ENCODE results near the gene KIF21A.
A peak's percentile ranks its signal among the peaks of the same experiment; 100 is the strongest.

The KIF21A gene

DNA sequence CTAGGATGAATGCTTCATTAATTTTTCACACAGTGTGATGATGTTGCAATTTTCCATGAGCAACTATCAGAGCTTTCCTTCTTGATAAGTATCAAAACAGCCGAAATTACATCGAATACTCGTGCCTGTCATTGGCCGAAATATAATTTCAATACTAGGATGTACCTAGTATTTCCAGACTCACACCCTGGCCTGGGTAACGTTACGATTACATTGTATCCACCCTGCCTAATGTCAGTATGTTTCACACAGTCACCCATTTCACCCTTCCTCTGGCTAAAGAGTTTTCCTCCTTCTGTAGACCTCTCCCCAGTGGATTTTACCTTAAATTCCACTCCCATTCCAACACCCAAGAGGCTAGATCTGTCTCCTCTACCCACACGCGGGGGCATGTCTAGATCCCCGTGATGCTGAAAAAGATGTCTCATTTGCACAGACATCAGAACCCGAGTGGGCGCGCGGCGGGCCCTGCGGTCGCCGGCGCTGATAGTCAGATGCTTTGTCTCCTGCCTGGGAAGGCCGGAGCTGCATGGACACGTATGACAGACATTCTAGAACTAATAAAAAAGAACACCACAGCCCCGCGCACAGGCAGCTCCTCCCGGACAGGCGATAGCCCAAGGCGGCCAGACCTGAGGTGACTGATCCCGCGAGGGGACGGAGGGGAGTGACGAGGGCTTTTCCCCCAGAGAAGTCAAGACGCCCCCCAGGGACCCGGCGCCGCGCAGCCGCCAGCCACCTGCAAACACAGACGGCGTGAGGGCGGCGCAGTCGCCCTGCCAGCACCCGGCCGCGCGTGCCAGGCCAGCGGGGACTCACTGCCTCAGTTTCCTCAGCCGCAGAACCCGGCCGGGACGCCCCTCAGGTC, 723 bp downstream of the KIF21A start:
- H3K36me3 Mint-ChIP-seq (ENCODE audit: low read depth), result peaks cover 4% of the 10 kb centered on the region
- H3K4me3 Mint-ChIP-seq, result peak overlapping the region; percentile 86
- peak; percentile 55 for DNase-seq
- H3K27ac Mint-ChIP-seq, result peak overlapping the region; percentile 84
- ATAC-seq, result peak; percentile 5
- peaks cover 27% of the 10 kb centered on the region for H3K4me1 Mint-ChIP-seq
- peaks cover 10% of the 10 kb centered on the region for H3K27me3 Mint-ChIP-seq
- no peaks in the 10 kb centered on the region for H3K9me3 Mint-ChIP-seq

DNA sequence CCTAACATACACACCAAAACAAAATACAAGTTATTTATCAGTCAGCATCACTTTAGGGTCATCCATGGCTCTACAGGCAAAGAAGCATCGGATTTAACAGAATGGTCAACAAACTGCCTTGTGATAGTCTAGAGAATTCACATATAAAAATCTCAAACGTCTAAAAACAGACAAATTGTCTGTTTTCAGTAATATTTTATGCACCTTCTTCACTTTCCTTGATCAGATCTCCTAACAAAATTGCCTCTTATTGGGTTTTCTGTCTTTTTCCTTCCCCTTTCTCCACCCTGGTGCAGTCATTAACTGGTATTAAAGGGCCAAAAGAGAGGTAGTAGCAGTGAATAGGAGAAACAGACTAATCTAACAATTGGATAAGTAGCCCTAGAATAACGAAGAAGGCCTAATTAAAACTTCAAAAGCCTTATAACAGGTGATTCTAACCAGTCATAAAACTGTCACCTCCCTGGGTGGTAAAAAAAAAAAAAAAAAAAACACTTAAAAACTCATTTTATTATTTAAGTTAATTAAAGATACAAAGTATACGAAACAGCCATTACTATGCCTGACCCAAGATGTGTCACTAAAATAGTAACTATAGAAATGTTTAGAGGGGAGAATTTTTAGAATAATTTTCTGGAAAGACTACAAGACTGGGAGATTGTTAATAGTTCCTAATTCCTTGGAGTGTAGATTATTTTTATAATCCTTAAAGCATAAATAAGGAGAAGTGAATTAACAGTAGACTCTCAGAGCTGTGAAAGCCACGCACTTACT, 1.5 kb downstream of the KIF21A start:
- Mint-ChIP-seq H3K27ac (peak overlapping the region; percentile 84), H3K9me3 (no peaks in the 10 kb centered on the region)
- no peak for DNase-seq

DNA sequence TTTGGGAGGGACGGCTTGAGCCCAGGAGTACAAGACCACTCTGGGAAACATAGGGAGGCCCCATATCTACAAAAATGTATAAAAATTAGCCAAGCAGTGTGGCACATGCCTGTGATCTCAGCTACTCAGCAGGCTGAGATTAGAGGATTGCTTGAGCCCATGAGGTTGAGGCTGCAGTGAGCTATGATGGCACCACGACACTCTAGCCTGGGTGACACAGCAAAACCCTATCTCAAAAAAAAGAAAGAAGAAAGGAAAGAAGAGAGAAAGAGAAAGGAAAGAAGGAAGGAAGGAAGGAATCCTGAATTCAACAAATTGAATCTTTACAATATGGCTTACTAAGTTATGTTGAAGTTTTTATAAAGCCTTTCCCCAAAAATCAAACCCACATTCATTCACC, 2.1 kb downstream of the KIF21A start:
- H3K4me3 Mint-ChIP-seq, result peak overlapping the region; percentile 15
- H3K27ac Mint-ChIP-seq, result no peak overlapping the region
- H3K27me3 Mint-ChIP-seq, result peaks cover 10% of the 10 kb centered on the region
- H3K36me3 Mint-ChIP-seq (ENCODE audit: low read depth), result peaks cover 4% of the 10 kb centered on the region
- no peak for DNase-seq
- ATAC-seq, result no peak
- no peaks in the 10 kb centered on the region for H3K9me3 Mint-ChIP-seq
- peaks cover 27% of the 10 kb centered on the region for H3K4me1 Mint-ChIP-seq

More for the DNA sequence above, 1.5 kb downstream of the KIF21A start:
- Mint-ChIP-seq H3K36me3 (ENCODE audit: low read depth) (peaks cover 4% of the 10 kb centered on the region), H3K27me3 (peaks cover 10% of the 10 kb centered on the region), H3K4me3 (peak overlapping the region; percentile 86), H3K4me1 (peaks cover 27% of the 10 kb centered on the region)
- ATAC-seq, result no peak

- no peak overlapping the region for H3K27ac Mint-ChIP-seq
- peaks cover 10% of the 10 kb centered on the region for H3K27me3 Mint-ChIP-seq
- no peak for ATAC-seq
- H3K4me1 Mint-ChIP-seq, result peaks cover 27% of the 10 kb centered on the region
- no peak for DNase-seq
- no peak overlapping the region for H3K4me3 Mint-ChIP-seq
- H3K9me3 Mint-ChIP-seq, result no peaks in the 10 kb centered on the region
- peaks cover 4% of the 10 kb centered on the region for H3K36me3 Mint-ChIP-seq (ENCODE audit: low read depth)
Observed at GRCh38 chr12:39440101-39440500, 2.8 kb downstream of the KIF21A start.

GRCh38 chr12:39435531-39435930, 7.4 kb downstream of the KIF21A start:
- DNase-seq (no peak), ATAC-seq (no peak)
- Mint-ChIP-seq H3K4me3 (no peak overlapping the region), H3K36me3 (ENCODE audit: low read depth) (no peaks in the 10 kb centered on the region), H3K4me1 (peaks cover 5% of the 10 kb centered on the region), H3K27ac (no peak overlapping the region), H3K27me3 (peaks cover 3% of the 10 kb centered on the region), H3K9me3 (no peaks in the 10 kb centered on the region)

DNA sequence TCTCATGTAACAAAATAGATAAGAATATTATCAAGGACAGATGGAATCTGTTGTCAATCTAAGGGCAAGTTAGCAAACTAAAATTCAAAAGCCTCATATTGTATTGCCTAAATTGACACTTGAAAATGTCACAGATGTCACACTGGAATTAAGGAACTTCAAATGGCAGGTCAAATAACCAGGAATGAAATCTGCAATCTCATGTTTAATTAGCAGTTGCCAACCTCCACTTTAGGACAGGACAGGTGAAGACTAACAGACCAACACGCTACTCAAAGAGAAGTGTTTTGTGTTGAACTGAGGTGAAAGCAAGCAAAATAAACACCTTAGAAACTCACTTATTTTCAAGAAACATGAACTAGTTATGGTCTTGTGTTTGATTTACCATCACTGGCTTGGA, 11.1 kb downstream of the KIF21A start:
- peaks cover 2% of the 10 kb centered on the region for H3K36me3 Mint-ChIP-seq (ENCODE audit: low read depth)
- H3K27me3 Mint-ChIP-seq, result no peaks in the 10 kb centered on the region
- no peak overlapping the region for H3K4me3 Mint-ChIP-seq
- DNase-seq (no peak), ATAC-seq (no peak)
- H3K9me3 Mint-ChIP-seq, result no peaks in the 10 kb centered on the region
- H3K27ac Mint-ChIP-seq, result no peak overlapping the region
- peaks cover 2% of the 10 kb centered on the region for H3K4me1 Mint-ChIP-seq

GRCh38 chr12:39431002-39431796, 11.7 kb downstream of the KIF21A start:
- ATAC-seq (no peak), DNase-seq (no peak)
- H3K27me3 Mint-ChIP-seq, result no peaks in the 10 kb centered on the region
- H3K4me3 Mint-ChIP-seq, result no peak overlapping the region
- H3K9me3 Mint-ChIP-seq, result no peaks in the 10 kb centered on the region
- H3K27ac Mint-ChIP-seq, result no peak overlapping the region
- H3K4me1 Mint-ChIP-seq, result peaks cover 2% of the 10 kb centered on the region
- H3K36me3 Mint-ChIP-seq (ENCODE audit: low read depth), result peaks cover 2% of the 10 kb centered on the region

GRCh38 chr12:39429809-39430208, 13.1 kb downstream of the KIF21A start:
- no peaks in the 10 kb centered on the region for H3K27me3 Mint-ChIP-seq
- DNase-seq, result no peak
- peaks cover 2% of the 10 kb centered on the region for H3K36me3 Mint-ChIP-seq (ENCODE audit: low read depth)
- H3K4me3 Mint-ChIP-seq, result no peak overlapping the region
- no peak for ATAC-seq
- peaks cover 2% of the 10 kb centered on the region for H3K4me1 Mint-ChIP-seq
- H3K27ac Mint-ChIP-seq, result no peak overlapping the region
- no peaks in the 10 kb centered on the region for H3K9me3 Mint-ChIP-seq

DNA sequence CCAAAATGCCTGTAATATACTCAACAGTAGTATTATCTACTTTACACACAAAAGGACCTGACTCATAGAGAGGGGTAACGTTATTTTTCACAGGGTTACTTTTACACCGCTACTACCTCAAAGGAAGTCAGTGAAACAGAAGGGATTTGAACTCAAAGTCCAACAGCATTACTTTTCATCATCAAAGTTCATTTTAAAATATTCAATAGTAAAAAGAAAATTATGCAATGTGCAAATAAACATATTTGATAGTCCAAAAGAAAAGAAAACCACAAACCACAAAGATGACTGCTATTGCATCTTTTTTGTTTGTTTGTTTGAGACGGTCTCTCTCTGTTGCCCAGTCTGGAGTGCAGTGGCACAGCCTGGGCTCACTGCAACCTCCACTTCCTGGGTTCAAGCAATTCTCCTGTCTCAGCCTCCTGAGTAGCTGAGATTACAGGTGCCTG, 15.5 kb downstream of the KIF21A start:
- Mint-ChIP-seq H3K27me3 (no peaks in the 10 kb centered on the region), H3K4me1 (peaks cover 2% of the 10 kb centered on the region), H3K27ac (no peak overlapping the region), H3K36me3 (ENCODE audit: low read depth) (peaks cover 2% of the 10 kb centered on the region), H3K4me3 (no peak overlapping the region), H3K9me3 (no peaks in the 10 kb centered on the region)
- DNase-seq (no peak), ATAC-seq (no peak)

GRCh38 chr12:39426636-39427240, 16.2 kb downstream of the KIF21A start:
- DNase-seq, result no peak
- peaks cover 2% of the 10 kb centered on the region for H3K36me3 Mint-ChIP-seq (ENCODE audit: low read depth)
- no peak overlapping the region for H3K27ac Mint-ChIP-seq
- H3K27me3 Mint-ChIP-seq, result no peaks in the 10 kb centered on the region
- H3K4me3 Mint-ChIP-seq, result no peak overlapping the region
- ATAC-seq, result no peak
- H3K4me1 Mint-ChIP-seq, result peaks cover 2% of the 10 kb centered on the region
- no peaks in the 10 kb centered on the region for H3K9me3 Mint-ChIP-seq

GRCh38 chr12:39420043-39420442, 22.9 kb downstream of the KIF21A start:
- H3K27ac Mint-ChIP-seq, result no peak overlapping the region
- H3K4me1 Mint-ChIP-seq, result no peaks in the 10 kb centered on the region
- no peak overlapping the region for H3K4me3 Mint-ChIP-seq
- H3K9me3 Mint-ChIP-seq, result no peaks in the 10 kb centered on the region
- DNase-seq (no peak), ATAC-seq (no peak)
- H3K36me3 Mint-ChIP-seq (ENCODE audit: low read depth), result peaks cover 9% of the 10 kb centered on the region
- H3K27me3 Mint-ChIP-seq, result no peaks in the 10 kb centered on the region

DNA sequence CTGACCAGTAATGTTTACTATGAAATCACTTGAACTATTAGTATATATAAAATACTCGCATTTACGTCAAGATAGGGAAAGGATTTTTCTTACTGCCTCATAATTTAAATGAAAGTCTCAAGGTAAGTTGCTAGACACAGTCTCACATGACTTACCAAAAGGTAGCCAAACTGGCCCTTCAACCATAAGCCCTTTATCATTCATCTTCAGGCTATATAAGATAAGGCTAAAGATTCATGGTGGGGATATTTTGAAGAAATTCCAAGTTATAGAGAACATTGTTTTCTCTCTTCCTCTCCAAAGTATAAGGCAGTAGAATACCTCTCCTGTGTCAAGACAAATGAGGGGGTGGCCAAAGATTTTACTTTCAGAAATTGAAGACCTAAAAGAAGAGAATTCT, 23.4 kb downstream of the KIF21A start:
- ATAC-seq (no peak), DNase-seq (no peak)
- H3K27ac Mint-ChIP-seq, result no peak overlapping the region
- H3K9me3 Mint-ChIP-seq, result no peaks in the 10 kb centered on the region
- no peaks in the 10 kb centered on the region for H3K4me1 Mint-ChIP-seq
- H3K27me3 Mint-ChIP-seq, result no peaks in the 10 kb centered on the region
- H3K4me3 Mint-ChIP-seq, result no peak overlapping the region
- H3K36me3 Mint-ChIP-seq (ENCODE audit: low read depth), result peaks cover 9% of the 10 kb centered on the region

- no peaks in the 10 kb centered on the region for H3K9me3 Mint-ChIP-seq
- no peak for DNase-seq
- H3K36me3 Mint-ChIP-seq (ENCODE audit: low read depth), result peaks cover 9% of the 10 kb centered on the region
- H3K27me3 Mint-ChIP-seq, result no peaks in the 10 kb centered on the region
- H3K27ac Mint-ChIP-seq, result no peak overlapping the region
- no peak for ATAC-seq
- H3K4me3 Mint-ChIP-seq, result no peak overlapping the region
- peaks cover 3% of the 10 kb centered on the region for H3K4me1 Mint-ChIP-seq
Observed at GRCh38 chr12:39417916-39418315, 25.0 kb downstream of the KIF21A start.

All from activated naive CD8-positive, alpha-beta T cell treated with anti-CD3 and anti-CD28 coated beads, Interleukin-2, amount 50 U/mL, for 24 hours (primary cell).